ENCODE measurements around the gene TCP11L2.

The TCP11L2 gene

DNA sequence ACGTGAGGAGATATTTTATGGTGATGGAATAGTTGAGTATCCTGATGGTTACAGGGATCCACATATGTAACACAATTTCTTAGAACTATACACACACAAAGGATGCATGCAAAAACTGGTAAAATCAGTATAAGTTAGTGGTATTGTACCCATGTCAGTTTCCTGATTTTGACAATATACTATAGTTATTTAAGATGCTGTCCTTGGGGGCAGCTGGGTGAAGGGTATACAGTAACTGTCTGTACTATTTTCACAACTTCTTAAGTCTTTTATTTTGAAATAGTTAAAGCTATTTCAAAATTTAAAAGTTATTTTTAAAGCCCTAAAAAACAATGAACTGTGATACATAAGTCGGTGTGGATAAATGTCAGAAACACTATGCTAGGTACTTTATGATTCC, 30.5 kb downstream of the TCP11L2 start:
- no peak overlapping the region for H3K27ac ChIP-seq
- TF ChIP-seq, protein P1, sequence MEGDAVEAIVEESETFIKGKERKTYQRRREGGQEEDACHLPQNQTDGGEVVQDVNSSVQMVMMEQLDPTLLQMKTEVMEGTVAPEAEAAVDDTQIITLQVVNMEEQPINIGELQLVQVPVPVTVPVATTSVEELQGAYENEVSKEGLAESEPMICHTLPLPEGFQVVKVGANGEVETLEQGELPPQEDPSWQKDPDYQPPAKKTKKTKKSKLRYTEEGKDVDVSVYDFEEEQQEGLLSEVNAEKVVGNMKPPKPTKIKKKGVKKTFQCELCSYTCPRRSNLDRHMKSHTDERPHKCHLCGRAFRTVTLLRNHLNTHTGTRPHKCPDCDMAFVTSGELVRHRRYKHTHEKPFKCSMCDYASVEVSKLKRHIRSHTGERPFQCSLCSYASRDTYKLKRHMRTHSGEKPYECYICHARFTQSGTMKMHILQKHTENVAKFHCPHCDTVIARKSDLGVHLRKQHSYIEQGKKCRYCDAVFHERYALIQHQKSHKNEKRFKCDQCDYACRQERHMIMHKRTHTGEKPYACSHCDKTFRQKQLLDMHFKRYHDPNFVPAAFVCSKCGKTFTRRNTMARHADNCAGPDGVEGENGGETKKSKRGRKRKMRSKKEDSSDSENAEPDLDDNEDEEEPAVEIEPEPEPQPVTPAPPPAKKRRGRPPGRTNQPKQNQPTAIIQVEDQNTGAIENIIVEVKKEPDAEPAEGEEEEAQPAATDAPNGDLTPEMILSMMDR (conservative IDR thresholded peaks at IDR 0.05): no peak

DNA sequence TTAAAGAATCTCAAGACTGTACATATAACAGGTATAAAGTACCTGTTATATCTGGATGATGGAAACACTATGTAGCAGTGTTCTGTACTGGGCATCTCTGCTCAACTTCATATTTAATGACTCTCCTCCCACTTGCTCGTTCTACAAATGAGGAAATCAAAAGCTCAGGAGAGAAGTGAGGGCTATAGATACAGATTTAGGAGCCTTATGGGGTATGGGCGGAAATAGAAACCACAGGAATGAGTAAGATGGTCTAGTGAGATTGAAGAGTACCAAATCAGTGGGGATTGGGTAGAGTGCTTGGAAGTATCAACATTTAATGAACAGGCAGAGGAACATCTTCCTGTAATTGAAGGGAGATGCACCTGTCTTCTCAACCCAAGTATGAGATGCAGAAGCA, 31.2 kb downstream of the TCP11L2 start:
- TF ChIP-seq, protein P1 (conservative IDR thresholded peaks at IDR 0.05): no peak
- H3K27ac ChIP-seq: no peak overlapping the region

DNA sequence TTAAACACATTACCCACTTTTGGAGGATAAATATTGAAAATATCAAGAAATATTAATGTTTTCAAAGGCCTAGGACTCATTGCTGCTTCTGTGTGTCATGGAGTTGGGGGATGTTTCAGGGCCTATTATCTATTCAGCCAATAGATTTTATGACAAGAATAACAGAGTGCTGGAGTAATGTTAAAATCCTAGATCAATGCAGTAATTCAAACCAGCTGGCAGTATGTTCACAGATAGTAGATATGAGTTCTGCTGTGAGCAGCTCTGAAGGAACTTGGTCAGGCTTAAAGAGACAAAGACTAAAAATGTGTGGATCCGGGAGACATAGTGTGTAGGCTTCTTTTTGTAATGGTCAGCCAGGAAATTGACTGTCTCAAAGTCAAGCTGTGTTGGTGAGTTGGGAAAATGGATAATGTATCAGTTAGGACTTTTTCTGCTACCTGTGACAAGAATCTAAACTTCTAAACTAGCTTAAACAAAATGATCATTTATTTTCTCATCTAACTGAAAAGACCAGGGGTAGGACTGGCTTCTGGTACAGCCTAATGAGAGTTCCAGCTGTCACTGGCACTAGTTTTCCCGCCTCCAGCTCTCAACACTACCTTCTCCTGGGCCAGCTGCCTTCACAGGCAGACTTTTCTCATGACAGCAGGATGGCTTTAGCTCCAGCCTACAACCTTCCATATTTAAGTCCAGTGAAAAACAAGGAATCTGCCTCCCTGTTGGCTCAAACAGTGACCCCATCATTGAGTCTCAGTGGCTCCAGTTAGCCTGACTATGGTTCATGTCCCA, 38.7 kb downstream of the TCP11L2 start:
- no peak overlapping the region for H3K27ac ChIP-seq
- TF ChIP-seq, protein P1 (conservative IDR thresholded peaks at IDR 0.05): no peak

DNA sequence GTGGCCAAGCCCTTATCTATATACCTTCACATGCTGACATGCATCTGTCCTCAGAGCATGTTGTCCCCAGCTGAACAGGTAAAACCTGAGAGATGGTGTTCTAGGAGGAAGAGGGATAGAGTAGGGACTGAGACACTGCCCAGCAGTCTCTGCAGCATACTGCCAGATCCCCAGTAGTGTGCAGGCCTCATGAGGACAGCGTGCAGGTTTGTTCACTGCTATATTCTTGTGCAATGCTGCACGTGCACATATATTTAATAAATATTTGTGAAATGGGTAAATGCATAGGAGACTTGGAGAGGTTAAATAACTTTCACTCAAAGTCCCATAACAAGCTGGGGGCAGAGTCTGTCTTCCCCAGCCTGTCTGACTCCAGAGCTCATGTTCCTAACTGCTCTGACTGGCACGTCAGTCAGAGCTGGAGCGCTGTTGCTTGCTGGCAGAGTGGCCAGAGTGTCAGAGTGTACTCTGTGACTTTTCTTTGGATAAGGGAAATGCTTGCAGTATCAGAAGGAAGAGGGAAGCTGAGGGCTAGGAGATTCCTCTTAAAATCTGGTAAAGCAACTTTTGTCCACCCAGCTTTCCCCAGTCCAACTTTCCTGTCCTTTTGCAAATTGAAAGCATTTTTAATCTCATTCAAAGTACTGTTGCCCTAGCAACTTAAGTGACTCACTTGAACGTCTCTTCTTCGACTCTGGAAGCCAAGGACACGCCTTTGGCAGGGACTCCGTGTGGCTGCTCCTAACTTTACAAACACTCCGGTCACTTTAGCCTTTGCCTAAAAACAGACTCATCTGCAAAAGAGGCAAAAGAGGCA, 40.1 kb downstream of the TCP11L2 start:
- H3K27ac ChIP-seq: peak overlapping the region; percentile 15

DNA sequence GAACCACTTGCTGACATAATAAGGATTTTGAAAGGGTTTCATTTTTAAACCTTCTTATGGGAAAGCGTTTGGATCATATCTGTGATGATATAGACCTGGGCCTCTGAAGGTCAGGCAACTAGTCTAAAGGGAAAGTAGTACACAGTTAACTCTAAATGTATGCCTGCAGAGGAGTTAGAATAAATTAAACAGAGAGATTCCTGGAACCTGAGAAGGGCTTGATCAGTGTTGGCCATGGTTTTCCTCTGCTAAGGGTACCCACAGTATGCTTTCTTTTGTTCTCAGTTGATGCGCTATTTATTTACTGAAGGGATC, 40.6 kb downstream of the TCP11L2 start:
- TF ChIP-seq, protein P1 (conservative IDR thresholded peaks at IDR 0.05): no peak
- peak overlapping the region; percentile 15; the same call in 1 of the 2 replicates for H3K27ac ChIP-seq

More for the DNA sequence above, 40.1 kb downstream of the TCP11L2 start:
- TF ChIP-seq, protein P1 (conservative IDR thresholded peaks at IDR 0.05): no peak

DNA sequence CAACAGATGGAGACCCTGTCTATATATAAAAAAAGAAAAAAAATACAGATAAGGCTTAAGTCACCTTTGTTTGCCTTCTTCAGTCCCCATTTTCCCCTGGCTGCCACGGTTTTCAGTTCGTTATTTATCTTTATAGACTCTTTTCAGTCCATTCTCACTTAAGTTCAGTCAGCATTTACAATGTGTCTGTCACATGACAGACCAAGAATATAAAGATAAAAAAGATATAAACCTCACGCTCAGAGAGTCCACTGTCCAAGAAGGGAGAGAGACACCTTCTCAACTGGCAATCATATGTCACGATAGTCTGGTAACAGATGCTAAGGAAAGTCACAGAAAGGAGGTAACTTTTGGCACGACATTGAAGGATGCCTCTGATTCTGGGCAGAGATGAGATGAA, 41.6 kb downstream of the TCP11L2 start:
- H3K27ac ChIP-seq: no peak overlapping the region
- TF ChIP-seq, protein P1 (conservative IDR thresholded peaks at IDR 0.05): no peak

DNA sequence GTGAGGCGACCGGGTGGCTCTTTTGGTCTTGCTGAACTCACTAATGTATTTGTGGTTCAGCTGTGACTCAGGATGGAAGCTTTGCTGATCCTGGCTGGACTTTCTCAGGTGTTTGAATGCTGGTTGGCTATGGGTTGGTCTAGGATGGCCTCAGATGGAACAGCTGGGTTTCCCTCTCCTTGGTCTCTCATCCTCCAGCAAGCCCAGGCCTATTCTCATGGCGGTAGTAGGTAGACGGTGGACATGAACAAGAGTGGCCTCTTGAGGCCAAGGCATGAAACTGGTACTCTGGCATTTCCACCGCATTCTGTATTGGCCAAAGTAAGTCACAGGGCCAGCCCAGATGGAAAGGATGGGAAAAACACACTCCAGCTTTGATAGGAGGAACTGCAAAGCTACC, 43.2 kb downstream of the TCP11L2 start:
- H3K27ac ChIP-seq: no peak overlapping the region
- TF ChIP-seq, protein P1 (conservative IDR thresholded peaks at IDR 0.05): peak; percentile 72
